Fibroblast of lung (primary cell): ENCODE results near the gene MACROD2.

ENCODE experiments used
- EZH2 ChIP-seq: IDR thresholded peaks from 2 replicates; pipeline ENCODE4 v1.5.1; 2012; ENCODE audit warnings: low read length, control low read depth, mild to moderate bottlenecking; ENCODE audit errors: missing control alignments
- TF ChIP-seq, protein P1 (sequence below), 2 donors: IDR thresholded peaks in 1 of 2; conservative IDR thresholded peaks in 1 of 2; 1 replicate in 1 of 2; 2 replicates in 1 of 2; pipeline ENCODE4 v1.5.1; 2011 to 2012; ENCODE audit warnings: low read length in 2 of 2, control low read depth in 1 of 2, inconsistent platforms in 1 of 2, low read depth in 1 of 2, mild to moderate bottlenecking in 1 of 2

DNA sequence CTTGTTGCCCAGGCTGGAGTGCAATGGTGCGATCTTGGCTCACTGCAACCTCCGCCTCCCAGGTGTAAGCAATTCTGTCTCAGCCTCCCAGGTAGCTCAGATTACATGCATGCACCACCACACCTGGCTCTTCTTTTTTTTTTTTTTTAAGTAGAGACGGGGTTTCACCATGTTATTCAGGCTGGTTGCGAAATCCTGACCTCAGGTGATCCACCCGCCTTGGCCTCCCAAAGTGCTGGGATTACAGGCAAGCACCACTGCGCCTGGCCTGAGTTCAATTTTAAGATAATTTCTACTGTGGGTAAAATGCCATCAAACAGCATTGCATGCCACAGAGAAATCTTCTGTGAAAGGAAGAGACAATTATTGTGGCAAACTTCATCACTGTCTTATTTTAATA lies 1944.8 kb downstream of the MACROD2 start:
- TF ChIP-seq, protein P1, sequence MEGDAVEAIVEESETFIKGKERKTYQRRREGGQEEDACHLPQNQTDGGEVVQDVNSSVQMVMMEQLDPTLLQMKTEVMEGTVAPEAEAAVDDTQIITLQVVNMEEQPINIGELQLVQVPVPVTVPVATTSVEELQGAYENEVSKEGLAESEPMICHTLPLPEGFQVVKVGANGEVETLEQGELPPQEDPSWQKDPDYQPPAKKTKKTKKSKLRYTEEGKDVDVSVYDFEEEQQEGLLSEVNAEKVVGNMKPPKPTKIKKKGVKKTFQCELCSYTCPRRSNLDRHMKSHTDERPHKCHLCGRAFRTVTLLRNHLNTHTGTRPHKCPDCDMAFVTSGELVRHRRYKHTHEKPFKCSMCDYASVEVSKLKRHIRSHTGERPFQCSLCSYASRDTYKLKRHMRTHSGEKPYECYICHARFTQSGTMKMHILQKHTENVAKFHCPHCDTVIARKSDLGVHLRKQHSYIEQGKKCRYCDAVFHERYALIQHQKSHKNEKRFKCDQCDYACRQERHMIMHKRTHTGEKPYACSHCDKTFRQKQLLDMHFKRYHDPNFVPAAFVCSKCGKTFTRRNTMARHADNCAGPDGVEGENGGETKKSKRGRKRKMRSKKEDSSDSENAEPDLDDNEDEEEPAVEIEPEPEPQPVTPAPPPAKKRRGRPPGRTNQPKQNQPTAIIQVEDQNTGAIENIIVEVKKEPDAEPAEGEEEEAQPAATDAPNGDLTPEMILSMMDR (conservative IDR thresholded peaks at IDR 0.05 in 1 of 2, IDR thresholded peaks at IDR 0.05 in 1 of 2; ENCODE audit: low read depth in 1 of 2, low read length in 2 of 2) = no peak
- no peak for TF ChIP-seq EZH2
